HG03460 (cell line): ENCODE data around the gene VLDLR.

Experiments used
- ATAC-seq: cut with Tn5 transposase; IDR thresholded peaks from one replicate; pipeline ENCODE4 v1.9.1; 2021; ENCODE audit not compliant: unreplicated experiment

The VLDLR gene

DNA sequence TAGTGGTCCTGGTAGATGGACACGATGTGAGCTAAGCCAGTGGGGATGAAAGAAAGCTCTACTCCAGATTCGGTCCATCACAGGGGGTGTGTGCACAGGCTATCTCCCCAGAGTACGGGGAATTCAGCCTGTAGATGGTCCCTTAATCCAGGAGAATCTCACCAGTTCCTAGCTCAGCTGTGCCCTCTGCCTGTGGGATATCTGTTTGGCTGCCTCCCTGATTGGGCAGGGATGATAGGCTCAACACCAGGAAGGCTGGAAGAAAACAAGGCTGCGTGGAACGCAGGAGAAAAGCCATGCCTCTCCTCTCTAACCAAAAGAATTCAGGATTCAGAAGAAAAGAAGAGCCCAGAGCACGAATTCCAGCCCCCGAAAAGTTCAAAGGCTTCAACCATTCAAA is 40.9 kb downstream of the VLDLR start:
- ATAC-seq, result no peak

DNA sequence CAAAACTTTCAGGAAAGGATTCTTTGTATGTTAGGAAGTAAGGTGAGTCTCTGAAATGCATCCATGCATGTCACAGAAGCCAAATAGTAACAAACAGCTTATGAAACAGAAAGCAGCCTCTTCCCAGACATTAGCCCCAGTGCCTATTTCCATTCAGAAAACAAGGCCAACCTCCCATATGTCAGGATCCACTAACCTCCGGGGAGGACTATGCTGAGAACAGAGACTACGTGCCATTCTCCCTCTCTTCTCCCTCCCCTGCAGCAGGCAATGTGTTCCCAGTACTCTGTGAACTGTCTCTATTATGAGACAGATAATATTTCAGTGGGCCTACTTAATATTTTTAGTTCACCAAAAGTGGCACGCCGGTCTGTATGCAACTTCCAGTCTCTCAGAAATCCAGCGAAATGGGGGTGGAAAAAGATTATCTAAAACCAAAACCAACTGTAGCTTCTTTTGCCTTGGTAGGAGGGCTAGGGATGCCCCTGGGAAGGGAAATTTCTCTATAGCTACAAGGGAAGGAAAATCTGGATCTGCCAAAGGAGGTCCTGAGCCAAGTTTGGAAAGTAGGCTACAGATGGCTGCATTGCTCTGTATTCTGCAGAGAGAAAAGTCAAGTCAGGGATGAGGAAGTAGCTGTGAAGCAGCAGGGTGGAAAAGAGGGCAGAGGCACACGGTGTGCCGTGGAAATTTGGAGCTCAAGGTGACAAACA is 42.0 kb downstream of the VLDLR start:
- no peak for ATAC-seq

DNA sequence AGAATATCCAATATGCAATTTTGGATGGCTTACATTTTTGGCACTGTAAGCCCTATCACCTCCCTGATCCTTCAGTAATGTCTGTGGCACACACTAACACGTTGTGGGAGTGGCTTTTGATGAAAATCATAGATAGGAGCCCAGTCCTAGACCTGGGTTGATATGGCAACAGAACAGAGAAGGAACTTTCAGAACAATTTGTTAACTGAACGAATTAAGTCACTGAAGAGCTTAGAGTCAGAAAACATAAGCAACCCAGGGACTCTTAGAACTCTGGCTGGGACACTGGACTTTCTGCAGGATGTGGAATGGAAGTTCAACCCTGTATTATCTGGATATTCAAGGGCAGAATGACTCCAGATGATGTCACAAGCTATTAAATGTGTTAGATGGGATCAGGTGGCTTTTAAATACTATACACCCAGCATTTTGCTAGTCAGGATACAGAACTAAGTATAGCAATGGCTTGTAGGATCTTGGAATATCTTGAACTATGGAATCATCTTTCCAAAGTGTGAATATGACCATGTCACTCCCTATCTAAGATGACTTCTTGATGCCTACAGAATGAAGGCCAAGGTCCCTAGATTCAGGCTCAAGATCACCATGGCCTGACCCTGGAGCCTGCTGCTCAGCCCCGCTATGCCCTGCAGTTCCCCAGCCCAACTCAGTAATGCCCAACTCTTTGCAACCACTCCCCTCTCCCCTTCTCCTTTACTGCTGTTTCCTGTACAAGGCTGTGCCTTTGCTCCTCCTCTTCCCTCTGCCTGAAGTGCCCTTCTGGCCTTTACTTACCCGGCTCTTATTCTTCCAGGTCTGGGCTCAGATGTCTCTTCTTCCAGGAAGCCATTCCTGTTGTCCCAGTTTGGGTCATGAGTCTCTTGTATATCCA is 42.8 kb downstream of the VLDLR start:
- no peak for ATAC-seq

DNA sequence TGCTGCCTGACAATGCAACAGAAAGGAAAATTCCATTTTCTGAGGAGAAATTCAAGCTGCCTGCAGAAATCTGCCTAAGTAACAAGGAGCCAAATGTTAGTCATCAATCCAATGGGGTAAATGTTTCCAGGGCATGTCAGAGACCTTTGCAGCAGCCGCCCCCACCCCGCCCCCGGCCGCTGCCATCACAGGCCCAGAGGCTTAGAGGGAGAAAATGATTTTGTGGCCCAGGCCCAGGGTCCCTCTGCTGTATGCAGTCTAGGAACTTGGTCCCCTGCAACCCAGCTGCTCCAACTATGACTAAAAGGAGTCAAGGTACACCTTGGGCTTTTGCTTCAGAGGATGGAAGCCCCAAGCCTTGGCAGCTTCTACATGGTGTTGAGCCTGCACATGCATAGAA is 45.0 kb downstream of the VLDLR start:
- ATAC-seq, result no peak

DNA sequence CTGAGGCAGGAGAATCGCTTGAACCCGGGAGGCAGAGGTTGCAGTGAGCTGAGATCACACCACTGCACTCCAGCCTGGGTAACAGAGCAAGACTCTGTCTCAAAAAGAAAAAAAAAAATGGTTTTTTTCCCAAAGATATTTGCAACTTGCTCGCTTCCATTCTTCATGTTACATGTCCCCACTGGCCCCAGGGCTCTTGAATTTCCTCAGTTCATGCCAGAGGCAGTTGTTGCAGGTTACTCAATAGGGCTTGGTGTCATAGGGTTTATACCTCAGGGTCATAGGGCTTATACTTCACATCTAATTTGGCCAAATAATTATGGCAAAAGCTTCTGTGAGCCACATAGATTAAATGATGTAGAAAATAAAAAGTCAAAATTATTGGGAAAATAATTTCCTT is 51.6 kb downstream of the VLDLR start:
- ATAC-seq, result no peak

DNA sequence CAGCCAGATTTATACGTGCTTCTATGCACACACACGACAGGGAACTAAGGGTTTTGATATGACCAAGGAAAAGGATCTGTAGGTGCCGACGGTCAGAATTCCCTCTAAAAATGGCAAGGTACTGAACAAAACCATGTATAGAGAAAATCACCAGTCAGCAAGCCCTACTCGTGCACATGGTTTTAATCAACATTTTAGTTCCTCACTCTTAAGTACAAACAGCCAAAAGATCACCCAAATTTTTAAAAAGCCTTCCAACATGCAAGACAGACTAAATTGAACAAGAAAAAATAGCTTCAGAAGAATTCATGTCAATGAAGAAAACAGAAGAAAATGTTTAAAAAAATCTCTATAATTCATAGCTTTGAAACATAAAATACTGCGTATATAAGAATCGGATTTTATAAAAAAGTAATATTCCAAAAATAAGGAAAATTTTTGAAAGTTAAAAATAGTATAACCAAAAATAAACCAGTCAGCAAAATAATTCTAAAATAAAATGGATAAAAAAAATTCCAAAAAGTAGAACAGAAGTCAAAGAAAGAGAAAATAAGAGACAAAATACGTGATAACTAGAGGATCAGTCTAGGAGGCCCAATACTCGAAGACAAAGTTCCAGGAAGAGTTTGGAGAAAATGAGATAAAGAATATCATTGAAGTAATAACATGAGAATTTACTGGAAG is 52.7 kb downstream of the VLDLR start:
- ATAC-seq, result no peak

DNA sequence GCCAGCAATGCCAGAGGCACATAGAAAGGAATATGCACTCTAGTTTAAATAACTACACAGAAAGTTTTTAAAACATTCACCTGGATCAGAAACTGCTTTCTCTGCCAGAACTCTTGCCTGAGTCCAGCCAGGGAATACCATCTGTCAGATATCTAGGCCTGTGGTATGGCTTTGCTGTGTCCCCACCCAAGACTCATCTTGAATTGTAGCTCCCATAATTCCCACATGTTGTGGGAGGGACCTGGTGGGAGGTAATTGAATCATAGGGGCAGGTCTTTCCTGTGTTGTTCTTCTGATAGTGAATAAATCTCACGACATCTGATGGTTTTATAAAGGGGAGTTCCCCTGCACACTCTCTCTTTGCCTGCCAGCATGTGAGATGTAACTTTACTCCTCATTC is 54.2 kb downstream of the VLDLR start:
- ATAC-seq, result no peak

DNA sequence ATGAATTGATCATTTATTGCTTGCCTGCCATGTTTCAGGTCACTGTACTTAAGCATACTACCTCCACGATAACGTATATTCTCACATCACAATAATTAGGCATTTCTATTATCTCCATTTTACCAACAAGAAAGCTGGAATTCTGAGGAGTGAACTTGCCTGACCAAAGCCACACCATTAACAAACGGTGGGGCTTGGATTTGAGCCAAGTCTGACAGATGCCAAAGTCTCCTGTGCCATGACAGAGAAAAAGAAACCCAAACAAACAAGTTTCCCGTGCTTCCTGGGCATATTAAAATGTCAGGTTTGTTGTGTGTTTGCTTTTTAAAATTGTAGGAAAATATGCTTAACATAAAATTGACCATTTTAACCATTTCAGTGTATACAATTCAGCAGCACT is 54.9 kb downstream of the VLDLR start:
- no peak for ATAC-seq

DNA sequence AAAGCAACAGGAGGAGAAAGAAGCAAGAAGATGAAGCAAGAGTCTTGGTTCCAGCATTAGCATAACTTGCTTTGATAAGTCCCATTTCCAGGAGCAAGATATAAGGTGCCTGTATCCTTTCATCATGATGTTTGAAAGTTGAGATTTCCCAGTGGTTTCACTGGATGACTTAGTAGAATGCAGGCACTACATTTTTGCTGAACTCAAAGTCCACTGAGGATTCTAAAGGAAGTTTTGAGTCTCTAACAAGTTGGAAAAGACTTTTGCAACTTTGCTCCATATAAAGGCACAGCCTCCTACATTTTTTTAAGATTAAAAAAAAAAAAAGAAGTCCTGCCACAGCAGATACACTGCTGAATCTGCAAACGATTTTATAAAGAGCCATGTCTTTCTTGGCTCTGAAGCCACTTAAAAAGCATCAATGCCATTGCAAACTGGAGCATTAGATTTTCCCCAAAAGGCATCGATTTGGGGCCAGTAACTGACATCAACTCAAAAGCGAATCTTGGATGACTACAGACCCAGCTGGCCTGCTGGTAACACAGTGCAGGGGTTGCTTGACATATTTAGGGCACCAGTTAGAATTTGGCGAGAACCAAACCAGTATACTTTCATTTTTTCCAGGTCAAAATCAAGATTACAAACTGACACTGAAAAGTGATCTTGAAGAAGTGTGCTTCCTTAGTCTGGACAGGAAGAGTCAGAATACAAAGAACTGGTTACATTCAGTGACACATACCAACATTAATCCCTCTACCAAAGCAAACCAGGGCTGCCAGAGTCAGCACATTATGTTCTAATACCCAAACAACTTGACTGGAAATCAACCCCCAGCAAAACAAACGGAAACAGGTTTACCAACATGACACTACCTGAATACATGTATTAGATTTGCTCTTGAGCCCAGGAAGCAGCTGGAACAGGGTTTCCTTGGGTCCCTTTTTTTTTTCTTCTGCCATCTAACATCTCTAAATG is 56.6 kb downstream of the VLDLR start:
- ATAC-seq, result no peak

DNA sequence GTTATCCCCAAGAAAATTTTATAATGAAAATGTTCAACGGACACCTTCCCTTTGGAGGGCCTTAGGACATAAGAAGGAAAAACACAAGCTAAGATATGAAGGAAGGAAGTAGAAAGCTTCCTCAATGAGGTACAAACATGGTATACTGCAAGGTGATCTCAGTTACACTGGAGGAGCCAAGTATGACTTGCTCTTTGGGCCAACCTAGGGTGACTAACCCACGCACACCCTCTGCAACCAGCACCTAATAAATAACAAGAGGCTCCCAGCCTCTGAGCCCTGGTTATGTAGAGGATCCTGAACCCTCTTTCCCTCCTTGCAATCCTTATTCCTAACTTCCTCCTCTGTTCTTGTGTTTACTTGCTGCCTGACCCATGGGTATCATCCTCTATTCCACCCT is 57.4 kb downstream of the VLDLR start:
- no peak for ATAC-seq

DNA sequence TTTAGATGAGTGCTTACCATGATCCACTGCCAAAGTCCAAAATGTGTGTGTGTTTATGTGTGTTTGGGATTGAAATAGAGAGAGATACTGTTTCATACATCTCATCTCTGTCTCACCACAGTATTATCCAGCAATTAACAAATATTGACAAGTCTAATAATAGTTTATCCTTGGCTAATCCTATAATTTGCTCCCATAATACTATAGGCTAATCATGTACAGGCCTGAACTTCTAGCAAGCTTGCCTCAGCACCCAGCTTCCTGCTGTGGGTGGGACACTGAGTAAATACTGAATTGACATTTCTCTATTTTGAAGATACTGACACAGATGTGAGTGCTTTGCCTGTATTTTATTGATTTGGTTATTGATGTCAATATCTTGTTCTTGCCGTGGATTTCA is 60.4 kb downstream of the VLDLR start:
- no peak for ATAC-seq

DNA sequence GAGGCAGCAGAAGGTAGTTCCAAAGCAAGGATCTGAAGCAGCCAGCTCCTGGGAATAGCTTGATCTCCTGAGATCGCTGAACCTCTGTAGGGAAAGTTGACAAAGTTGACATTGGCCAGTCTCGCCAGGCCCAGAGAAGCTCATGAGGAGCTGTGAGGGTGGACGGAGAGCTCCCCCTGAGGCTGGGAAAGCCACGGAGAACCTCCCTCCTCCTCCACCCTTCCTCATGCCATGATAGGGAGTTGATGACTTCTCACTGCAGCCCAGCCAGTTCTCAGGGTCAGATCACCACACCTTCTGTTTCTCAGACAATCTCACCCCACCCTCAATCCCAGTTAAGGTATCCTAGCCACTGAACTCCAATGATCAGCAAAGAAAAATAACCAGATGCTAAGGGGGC is 65.3 kb downstream of the VLDLR start:
- no peak for ATAC-seq

DNA sequence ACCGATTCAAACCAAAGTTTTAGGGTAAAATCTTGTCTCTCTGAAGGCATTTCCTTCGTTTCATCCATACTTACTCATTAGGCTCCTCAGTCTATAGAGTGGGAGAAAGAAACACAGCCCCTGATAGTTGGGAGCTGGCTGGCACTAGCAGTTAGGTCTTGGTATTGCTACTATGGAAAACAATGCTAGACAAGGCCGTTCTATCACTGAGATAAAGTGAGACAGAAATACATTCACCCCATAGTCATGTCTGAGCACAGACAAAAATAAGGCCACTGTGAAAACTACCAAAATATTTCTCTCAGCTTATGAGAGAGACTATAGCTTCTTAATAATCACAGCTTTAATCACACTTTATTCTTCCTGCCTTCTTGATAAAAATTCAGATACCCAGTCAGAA is 67.0 kb downstream of the VLDLR start:
- ATAC-seq, result no peak

DNA sequence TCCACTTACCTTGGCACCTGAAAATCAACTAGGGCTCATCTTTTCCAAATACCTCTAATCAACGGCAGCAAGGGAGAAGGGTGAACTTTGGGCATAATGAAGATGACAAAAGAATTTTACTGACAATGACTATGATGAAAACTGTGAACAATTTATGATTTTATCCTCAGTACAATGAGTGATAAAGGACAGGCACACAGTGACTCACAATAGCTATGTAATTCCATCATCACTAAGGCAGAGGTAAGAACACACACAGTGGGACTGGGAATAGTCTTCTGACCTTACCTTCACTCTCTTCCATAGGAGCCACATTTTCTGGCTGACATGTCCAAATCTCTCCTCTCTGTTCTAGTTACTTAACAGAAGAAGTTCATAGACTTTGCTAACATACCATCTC is 69.6 kb downstream of the VLDLR start:
- ATAC-seq, result no peak

DNA sequence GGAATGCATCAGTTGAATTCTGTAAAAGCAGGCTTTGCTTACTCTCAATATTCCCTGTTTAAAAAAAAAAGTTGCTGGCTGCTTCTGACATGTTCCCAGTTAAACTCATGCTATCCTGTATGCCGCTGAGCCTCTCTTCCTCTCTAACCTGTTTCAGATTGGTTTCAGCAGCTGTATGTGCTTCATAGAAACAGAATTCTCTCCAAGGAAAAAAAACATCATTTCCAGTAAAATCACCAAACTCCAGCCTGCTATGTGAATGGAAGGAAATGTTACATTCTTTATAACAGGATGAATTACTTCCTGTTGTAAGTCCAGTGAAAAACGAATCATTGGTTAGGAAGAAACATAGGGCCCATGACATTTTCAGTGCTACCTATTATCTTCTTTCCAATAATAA is 70.0 kb downstream of the VLDLR start:
- ATAC-seq, result no peak

DNA sequence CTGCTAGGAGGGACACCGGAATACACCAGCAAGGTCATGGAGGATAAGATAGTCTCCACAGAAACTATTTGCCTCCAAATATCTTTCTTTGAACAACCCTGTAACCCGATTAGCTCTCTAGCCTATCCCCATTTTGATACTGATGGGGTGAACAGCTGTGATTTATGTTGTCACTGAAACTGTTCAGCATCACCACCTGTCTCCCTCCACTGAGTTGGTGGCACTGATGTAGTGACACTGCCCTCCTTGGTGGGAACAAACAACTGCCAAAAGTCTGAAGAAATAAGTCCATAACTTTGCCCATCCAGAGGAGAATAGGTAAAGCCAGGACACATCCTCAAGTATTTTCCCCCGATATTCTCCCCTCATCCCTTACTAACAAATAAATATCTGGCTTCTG is 71.5 kb downstream of the VLDLR start:
- ATAC-seq, result no peak

DNA sequence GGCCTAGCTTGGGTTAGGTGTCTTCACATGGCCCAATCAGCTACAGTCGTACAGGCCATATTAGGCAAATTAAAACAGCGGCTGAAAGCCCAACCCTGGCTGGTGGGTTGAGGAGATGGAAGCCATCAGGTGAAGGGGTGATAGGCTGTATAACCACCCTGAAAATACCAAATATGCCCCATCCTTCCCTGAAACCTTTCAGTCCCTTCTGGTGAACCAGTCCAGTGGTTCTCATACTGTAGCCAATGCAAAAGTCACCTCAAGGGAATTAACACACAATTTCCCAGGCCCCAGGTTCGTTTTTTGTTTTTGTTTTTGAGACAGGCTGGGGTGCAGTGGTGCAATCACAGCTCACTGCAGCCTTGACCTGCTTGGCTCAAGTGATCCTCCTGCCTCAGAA is 75.9 kb downstream of the VLDLR start:
- ATAC-seq, result peak; percentile 98

DNA sequence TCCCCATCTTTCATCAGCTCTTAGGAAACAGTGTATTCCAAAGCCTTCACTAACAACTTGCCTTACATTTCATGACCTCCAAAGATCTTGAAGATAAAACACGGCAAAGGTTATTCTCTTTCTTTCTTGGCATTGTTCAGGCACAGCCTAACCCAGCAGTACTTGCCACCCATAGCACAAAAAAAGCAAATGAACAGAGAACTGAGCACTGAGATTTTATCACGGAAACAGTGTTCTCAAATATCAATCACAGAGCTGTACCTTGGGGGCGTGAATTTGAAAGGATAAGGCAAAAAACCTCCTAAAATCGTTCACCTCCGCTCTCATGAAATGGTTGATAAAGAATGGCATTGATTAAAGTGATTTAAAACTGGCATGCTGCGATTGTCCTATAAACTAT is 78.8 kb downstream of the VLDLR start:
- no peak for ATAC-seq

DNA sequence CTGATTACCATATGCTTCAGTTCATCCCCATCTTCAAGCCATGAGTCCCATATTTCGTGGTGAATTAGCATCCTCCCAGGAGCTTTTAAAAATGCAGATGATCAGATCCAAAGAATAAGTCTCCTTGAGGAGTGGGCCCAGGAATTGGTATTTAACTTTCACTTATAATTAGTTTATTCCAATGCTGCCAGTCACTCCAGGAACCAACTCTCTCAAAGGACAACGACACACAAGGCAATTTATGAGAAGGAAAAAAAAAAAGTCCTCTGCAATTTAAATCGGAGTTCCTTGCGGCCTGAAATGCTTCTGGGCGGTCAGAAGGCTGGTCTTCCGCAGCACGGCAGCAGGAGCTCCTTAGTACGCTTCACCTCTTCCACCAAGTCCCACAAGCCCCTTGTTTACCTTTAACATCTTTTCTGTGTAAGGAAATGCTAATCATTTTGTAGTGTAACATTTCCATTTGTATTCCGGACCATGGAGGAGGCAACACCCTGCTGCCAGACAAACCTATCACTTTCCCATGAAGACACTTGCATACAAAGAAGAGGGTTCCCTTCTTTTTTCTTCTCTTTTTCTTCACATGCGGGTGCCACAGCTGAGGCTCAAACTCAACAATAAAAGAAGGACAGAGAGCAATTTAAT is 79.4 kb downstream of the VLDLR start:
- no peak for ATAC-seq

DNA sequence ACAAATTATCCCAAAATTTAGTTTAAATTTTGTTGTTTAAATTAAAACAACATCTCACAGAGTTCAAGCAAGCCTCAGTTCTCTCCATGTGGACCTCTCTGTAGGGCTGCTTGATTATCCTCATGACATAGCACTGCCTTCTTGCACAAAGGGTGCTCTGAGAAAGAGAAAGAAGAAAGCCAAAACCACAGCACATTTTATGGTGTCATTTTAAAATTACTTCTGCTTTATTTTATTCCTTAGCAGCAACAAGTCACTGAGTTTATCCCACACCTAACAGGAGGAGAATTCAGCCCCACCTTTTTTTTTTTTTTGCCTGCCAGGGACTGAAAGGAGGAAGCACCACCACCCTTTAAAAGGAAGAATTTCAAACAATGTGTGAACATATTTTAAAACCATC is 82.9 kb downstream of the VLDLR start:
- ATAC-seq, result no peak
